HG02571 (cell line): Measurements from ENCODE around the gene SERPINI1.

Experiments used
- ATAC-seq: cut with Tn5 transposase; IDR thresholded peaks from one replicate; pipeline ENCODE4 v1.9.1; 2021; ENCODE audit warnings: mild to moderate bottlenecking, moderate library complexity; ENCODE audit not compliant: unreplicated experiment

SERPINI1 gene

DNA sequence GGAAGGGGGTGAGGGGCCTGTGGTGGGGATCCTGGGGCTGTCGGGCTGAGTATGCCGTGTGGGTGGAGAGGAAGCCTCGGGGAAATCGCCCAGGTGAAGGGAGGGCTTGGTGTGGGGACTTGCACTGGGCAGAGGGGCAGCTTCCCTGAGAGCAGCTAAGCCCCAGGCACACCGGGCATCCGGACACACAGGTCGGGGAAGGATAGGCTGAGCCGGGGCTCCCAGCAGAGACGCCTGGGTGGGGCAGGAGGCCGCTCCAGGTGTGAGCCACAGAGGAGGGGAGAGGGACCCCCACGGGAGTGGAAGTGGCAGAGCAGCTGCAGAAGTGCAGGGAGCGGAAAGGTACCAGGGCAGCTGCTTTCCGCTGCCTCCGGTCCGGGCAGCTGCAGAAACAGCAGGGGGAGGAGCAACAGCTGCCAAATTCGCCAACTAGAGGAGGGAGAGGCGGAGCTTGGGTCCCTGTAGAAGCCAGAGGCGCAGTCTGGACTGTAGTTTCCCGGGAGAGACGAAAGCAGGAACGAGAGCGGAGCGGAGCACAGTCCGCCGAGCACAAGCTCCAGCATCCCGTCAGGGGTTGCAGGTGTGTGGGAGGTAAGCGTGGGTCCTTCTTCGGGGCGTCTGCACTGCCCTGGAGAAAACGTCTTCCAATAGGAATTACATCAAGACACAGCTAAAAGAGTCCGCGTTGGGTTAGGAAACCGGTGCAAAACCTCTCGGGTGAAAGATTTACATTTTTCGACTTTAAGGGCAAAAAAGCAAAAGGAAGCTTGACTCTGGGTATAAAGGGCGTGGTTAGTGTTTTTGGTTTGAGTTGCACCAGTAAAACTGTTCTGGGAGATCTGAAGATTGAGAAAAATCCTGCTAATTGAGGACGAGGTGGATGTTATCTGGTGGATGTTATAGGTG, at the start of gene SERPINI1:
Gene SERPINI1 (plus strand): TSS at position 489 of the 906 bp plus-strand sequence. CDS start 53,408 bp downstream, outside the sequence.
- ATAC-seq, result peak; percentile 64

DNA sequence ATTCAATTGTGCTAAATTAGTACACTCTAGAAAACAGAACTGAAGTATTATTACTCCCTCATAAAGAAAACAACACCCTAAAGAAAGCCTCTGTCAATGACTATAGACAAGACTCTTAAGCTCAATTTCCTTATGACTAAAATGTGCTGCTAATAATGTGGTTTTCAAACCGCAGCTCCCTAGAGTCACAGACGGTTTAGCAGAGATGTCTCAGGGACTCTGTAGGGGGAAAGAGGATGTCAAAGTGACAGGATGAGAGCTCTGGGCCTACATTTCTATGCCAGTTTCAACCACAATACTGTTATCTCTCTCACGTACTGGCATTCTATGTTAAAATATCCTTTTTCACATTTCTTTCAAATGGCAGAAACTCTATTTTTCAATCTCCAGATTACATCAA, 44.2 kb upstream of the SERPINI1 start:
- ATAC-seq, result peak; percentile 100

DNA sequence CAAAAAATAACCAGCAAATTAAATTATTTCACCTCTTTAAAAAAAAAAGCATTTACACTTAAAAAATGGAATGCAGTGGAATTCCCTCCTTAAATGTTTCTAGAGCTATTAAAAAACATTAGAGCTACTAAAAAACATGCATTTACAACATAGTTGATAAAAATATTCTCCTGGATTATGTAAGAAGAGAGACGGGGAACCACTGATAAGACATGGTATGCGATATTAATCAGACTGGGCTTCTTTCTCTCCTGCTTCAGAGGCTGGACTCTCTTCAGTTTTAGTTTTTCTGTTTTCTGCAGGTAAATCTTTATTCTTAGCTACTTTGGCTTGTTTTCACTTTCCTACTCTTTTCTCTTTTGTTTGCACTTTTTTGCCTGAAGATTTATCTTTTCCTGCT, 41.4 kb upstream of the SERPINI1 start:
- no peak for ATAC-seq

GRCh38 chr3:167700046-167700445, 35.5 kb upstream of the SERPINI1 start:
- ATAC-seq, result no peak

DNA sequence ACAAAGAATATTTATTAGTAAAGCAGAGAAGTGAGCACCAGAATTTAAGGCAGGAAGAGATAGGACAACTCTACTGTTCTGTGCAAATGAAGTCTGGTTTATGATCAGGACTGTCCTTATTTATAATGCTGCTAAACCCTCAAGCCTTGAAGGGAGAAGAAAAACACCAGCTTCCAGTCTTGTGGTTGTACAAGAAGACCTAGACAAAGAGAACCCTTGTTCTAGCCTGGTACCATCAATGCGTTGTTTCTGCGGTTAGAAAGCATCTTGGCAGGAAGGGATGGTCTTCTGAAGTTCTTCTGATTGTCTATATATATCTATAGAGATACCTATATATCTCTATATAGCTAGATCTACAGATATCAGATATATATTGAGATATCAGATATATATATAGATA, 34.6 kb upstream of the SERPINI1 start:
- no peak for ATAC-seq

DNA sequence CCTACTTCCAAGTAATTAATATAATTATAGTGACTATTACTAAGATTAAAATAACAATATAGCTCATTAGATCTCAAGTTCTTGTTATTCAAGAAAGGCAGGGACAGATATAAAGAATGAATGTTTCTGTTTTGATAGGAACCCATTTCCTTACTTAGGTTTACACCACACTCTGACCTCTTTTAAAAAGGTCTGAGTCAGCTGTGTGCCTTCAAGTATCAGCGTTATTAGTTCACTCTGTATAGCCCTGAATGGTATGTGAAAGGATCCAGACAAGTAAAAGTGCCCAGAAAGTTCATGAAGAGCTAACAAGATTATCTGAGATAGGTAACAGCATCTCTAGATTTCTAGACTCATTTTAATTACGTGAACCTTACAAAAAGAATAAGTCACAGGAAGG, 29.7 kb upstream of the SERPINI1 start:
- ATAC-seq, result no peak

- ATAC-seq, result no peak
Observed at GRCh38 chr3:167709690-167710089, 25.8 kb upstream of the SERPINI1 start.

DNA sequence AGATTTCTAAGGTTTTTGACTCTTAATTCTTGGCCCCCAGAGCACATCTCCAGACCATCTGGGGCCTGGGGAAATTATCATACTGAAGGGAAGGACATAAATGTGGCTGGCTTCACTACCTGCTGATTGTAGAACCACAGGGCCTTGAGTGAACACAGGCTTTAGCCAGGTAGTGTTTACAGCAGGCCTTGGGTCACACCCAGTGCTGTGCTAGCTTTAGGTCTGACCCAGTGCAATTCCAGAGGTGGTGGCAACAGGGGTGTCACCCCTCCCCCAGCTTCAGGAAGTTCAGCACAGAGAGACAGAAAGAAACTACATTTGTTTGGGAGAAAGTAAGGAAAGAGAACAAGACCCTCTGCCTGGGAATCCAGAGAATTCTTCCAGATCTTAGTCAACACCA, 25.0 kb upstream of the SERPINI1 start:
- no peak for ATAC-seq

DNA sequence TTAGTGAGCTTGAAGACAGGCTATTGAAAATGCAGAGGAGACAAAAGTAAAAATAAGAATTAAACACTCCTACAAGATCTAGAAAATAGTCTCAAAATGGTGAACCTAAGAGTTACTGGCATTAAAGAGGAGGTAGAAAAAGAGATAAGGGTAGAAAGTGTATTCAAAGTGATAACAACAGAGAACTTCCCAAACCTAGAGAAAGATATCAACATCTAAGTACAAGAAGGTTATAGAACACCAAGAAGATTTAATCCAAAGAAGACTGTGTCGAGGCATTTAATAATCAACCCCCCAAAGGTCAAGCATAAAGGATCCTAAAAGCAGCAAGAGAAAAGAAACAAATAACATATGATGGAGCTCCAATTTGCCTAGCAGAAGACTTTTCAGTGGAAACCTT, 24.1 kb upstream of the SERPINI1 start:
- no peak for ATAC-seq

DNA sequence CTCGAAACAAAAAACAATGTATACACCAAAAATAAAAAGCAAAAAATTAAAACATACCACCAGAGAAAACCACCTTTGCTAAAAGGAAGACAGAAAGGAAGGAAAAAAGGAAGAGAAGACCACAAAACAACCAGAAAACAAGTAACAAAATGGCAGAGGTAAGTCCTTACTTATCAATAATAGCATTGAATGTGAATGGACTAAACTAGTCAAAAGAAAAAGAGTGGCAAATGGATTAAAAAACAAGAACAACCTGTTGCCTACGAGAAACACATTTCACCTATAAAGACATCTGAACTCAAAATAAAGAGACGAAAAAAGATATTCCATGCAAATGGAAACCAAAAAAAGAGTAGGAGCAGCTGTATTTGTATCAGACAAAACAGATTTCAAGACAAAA, 23.1 kb upstream of the SERPINI1 start:
- no peak for ATAC-seq

DNA sequence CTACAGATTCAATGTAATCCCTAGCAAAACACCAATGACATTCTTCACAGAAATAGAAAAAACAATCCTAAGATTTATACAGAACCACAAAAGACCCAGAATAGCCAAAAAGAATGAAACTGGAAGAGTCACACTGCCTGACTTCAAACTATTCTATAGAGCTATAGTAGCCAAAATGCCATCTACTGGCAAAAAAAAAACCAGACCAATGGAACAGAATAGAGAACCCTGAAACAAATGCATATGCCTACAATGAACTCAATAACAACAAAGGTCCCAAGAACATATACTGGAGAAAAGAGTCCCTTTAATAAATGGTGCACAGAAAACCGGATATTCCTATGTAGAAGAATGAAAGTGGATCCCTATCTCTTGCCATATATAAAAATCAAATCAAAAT, 20.6 kb upstream of the SERPINI1 start:
- no peak for ATAC-seq

DNA sequence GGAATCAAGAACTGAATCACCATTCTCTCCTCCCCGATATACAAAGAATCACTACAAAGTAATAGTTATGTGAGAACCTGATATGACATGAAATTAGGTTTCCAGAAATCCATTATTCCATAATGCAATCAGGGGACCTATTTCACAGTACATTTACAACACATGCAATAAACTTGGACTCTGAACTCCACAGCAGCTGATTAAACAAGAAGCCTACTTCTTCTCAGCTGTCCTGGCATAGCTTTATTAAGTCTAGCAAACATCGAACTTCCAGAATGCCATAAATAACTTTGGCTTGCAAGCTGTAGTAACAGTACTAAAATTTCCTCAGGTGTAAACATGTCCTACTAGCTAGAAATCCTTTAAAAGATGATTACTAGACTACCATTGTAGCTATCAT, 18.6 kb upstream of the SERPINI1 start:
- no peak for ATAC-seq

DNA sequence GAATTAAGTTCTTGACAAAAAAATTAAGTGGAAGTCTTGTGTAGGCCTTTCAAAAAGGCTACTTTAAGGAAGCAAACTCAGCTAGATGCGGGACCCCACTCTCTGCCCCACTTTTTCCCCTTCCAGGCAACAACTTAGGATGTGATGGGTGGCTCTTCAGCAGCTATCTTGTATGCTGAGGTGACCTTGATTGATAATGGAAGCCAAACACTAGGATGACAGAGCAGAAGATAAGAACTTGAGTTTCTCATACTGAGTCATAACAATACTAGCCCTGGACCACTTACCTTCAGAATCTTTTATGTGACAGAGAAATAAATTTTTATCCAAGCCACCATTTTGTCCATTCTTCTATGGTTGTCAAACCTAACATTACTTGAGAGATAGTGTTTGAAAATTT, 16.9 kb upstream of the SERPINI1 start:
- ATAC-seq, result no peak

DNA sequence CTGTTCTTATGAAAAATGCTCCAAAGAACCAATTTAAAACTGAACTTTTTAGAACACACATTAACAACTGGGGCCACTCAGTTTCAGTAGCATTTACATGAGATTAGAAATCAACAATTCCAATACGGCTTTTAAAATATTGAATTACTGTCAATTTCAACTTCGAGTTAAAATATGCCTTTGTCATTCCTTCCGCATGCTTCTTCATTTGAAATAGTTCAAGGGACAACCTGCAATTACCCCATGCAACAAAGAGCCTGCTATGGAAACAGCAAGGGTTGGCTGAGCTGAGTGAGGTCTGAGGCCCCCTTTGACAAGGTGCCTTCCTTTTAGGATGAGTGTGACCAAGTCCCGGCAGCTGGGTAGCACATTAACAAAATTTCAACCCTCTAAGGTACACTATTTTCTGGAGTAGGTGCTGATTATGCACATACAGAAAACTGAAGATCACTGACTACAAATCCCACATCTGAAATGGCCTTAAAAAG, 12.5 kb upstream of the SERPINI1 start:
- no peak for ATAC-seq

GRCh38 chr3:167723872-167724271, 11.6 kb upstream of the SERPINI1 start:
- ATAC-seq, result no peak

DNA sequence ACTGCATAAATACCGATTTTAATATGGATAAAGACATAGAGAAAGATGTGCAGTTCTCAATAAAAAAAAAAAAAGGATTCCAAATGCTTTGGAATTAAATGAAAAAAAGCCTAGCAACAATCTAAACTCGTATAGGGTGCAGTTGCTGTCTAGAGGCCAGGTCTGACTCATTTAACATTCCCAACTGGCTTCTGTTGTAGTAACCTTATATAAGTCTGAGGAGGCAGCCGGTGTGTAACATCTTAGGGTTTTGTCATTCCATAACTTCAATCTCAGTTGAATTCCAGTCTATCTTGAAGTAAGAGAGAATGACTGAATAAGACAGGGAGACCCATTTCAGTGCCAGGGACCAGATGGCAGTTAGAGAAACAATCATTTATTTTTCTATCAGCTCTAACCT, 7.3 kb upstream of the SERPINI1 start:
- no peak for ATAC-seq

DNA sequence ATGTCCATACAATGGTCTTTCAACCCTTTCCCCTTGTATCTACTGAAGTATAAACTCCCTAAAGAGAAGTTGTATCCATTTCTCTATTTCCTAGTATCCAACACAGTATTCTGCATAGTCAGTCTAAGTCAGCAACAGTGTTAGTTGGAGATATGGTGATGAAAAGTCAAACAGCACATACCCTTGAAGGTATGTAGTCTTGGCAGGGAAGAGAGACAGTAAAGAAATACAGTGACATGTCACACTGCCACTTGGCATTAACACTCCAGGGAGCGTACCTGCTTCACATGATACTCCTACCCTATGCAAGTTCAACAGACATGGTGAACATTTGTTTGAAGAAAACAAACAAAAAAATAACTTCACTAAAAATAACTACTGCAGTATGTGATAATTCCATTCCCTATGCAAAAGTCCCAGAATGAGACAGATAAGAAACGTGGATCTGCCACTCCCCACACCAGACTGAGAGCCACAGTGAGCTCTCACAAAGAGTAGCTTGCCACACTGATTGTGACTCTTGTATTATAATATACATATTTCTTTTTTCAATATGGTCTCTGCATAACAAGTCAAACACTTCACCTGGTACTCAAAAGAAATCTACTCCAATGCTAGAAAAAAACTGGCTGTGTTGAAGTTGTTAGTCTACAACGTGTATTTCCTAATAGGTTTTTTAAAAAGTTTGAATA, 6.7 kb upstream of the SERPINI1 start:
- ATAC-seq, result no peak

DNA sequence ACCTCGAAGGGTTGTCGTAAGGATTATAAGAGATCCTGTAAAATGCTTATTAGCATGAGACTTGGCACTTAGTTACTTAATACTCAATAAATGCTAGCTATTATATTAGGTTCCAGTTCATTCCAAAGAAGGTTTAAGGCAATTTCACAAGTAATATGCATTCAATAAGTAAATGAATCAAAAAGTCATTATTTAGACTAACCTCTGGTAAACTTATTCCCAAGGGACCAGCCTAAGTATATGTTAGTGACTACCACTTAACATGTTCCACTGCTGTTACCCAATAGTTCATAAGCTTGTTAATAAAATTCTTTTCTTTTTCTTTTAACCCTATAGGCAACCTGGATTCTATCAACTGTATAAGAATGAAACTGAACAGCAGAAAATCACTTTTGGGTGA, 5.9 kb upstream of the SERPINI1 start:
- ATAC-seq, result no peak

DNA sequence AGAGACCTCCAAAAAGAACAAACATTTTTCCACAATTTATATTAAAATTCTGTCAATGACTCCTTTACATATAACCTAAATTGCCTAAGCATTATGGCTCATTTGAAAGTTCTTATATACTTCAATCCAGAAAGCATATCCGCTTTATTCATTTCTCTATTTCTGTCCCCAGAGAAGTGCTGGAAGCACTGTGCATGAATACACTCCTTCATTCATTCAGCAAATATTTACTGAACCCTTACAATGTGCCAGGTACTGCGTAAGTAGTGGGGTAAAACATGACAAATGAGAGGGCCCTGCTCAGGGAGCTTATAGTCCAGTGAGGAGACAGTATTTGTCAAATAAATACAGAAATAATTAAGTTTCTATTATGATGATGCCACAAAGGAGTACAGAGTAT, 4.1 kb upstream of the SERPINI1 start:
- no peak for ATAC-seq

- ATAC-seq, result no peak
Observed at GRCh38 chr3:167732313-167733065, 3.0 kb upstream of the SERPINI1 start.

GRCh38 chr3:167733961-167734497, 1.5 kb upstream of the SERPINI1 start:
- ATAC-seq, result no peak
